ENCODE data around the gene STRIP2. TPM values are rescaled to one million over a fixed set of nuclear protein-coding genes. Genes with fewer than 3 reads are reported as not detected.
"Not testable (repeated sequence)": the region's sequence is repeated elsewhere in the genome, so short reads cannot be mapped to it uniquely, and the experiment has no call there.

STRIP2 gene
- total RNA-seq, 1 experiment from 2014 or later = 10.8 TPM

DNA sequence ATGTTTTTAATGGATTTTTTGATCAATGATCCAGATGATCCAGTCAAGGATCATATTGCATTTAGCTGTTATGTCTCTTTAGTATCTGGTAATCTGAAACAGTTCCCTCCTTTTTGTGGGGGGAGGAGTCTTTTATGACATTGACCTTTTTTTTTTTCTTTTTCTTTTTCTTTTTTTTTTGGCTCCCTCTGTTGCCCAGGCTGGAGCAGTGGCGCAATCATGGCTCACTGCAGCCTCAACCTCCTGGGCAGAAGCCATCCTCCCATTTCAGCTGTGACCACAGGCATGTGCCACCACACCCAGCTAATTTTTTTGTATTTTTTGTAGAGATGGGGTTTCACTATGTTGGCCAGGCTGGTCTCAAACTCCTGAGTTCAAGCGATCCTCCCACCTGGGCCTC lies 90.2 kb downstream of the STRIP2 start:
- DNase-seq (ENCODE audit: low read depth, low spot score) = peak; percentile 34
- H3K27ac ChIP-seq (ENCODE audit: low read depth, low read length); BruUV-seq (replicated peaks); H3K36me3 ChIP-seq (ENCODE audit: control insufficient read depth in 1 of 2, insufficient read depth in 2 of 2, low read length in 2 of 2); RAD21 ChIA-PET (ENCODE audit: low non-redundant PET in 1 of 2, low total read pairs in 2 of 2, uncharacterized antibody in 2 of 2, unreplicated experiment in 2 of 2); H3K4me3 ChIP-seq (replicated peaks in 1 of 2; ENCODE audit: low read depth in 1 of 2, low read length in 2 of 2); H3K9ac ChIP-seq (ENCODE audit: low read length); H3K9me3 ChIP-seq (ENCODE audit: control insufficient read depth in 1 of 2, insufficient read depth in 1 of 2, low read depth in 1 of 2, low read length in 2 of 2); H3K79me2 ChIP-seq (ENCODE audit: insufficient read depth, low read length); POLR2A ChIA-PET; H4K20me1 ChIP-seq (ENCODE audit: insufficient read depth); H3K9me2 ChIP-seq (ENCODE audit: insufficient read depth); H3K27me3 ChIP-seq (ENCODE audit: insufficient read depth, low read length): not testable (repeated sequence)
- H3K4me1 ChIP-seq (ENCODE audit: control insufficient read depth in 1 of 2, insufficient read depth in 2 of 2, low read length in 2 of 2) = peaks cover 6 to 16% of the 10 kb centered on the region in 2 experiments
- peak overlapping the region; percentile 94 for H2AFZ ChIP-seq (ENCODE audit: low read depth, low read length, poor library complexity, severe bottlenecking)
- CTCF ChIA-PET = interaction anchor here (0.6 kb wide), 1 partner anchor 182 kb away, joined by 4 read pairs; no protein-coding TSS in a partner anchor
- intact Hi-C loops (cut with micrococcal nuclease) = loop anchor here (5.0 kb wide), 1 partner anchor 83 kb away; no protein-coding TSS in a partner anchor
- H3K4me2 ChIP-seq (ENCODE audit: low read length) = peak overlapping the region; percentile 24
- ATAC-seq = peak; percentile 86
- TF ChIP-seq, protein P1, sequence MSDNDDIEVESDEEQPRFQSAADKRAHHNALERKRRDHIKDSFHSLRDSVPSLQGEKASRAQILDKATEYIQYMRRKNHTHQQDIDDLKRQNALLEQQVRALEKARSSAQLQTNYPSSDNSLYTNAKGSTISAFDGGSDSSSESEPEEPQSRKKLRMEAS (IDR thresholded peaks at IDR 0.05) = peak; percentile 31; the same call in 1 of the 2 replicates
- peak; percentile 23; the same call in 1 of the 2 replicates for TF ChIP-seq SP1 (IDR thresholded peaks at IDR 0.05; ENCODE audit: low read depth)
- TF ChIP-seq, protein P2, sequence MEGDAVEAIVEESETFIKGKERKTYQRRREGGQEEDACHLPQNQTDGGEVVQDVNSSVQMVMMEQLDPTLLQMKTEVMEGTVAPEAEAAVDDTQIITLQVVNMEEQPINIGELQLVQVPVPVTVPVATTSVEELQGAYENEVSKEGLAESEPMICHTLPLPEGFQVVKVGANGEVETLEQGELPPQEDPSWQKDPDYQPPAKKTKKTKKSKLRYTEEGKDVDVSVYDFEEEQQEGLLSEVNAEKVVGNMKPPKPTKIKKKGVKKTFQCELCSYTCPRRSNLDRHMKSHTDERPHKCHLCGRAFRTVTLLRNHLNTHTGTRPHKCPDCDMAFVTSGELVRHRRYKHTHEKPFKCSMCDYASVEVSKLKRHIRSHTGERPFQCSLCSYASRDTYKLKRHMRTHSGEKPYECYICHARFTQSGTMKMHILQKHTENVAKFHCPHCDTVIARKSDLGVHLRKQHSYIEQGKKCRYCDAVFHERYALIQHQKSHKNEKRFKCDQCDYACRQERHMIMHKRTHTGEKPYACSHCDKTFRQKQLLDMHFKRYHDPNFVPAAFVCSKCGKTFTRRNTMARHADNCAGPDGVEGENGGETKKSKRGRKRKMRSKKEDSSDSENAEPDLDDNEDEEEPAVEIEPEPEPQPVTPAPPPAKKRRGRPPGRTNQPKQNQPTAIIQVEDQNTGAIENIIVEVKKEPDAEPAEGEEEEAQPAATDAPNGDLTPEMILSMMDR (IDR thresholded peaks at IDR 0.05 in 2 of 3, conservative IDR thresholded peaks at IDR 0.05 in 1 of 3; ENCODE audit: borderline replicate concordance in 1 of 3, insufficient read depth in 1 of 3, low read depth in 2 of 3, low read length in 2 of 3) = peak in 1 of 3 experiments; percentile 9; a peak in 1 of 6 replicates
- TF ChIP-seq RAD21 (IDR thresholded peaks at IDR 0.05; ENCODE audit: low read depth) = peak; percentile 28; the same call in 1 of the 2 replicates
- peak; percentile 88 for TF ChIP-seq CEBPB (IDR thresholded peaks at IDR 0.05; ENCODE audit: low read depth)

DNA sequence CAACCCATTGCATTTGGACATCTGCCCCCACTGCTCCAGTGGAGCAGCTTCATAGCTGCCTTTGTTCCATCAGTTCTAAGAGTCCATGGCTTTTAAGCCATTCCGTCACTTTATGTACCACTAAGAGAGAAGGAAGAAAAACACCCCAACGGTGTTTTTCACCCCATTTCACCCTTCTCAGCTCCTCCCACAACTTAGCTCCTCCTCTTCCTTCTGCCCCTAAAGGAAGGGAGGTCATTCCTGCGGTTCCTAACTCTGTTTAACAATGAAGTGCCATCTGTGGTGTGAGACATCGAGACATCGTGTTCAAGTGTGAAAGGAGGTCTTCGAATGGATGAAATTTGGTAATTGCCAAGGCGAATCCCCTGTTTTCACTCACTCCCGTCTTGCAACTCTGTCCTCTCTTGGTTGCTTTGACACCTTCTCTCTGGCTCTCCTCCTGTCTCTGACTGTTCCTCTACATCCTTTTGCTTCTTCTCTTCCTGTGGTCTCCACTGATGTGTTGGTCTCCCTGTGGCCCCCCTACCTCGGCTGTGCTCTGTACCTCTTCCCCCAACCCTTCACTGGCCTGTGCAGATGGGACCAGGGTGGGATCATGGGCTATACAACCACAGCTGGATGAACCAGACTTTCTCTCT lies 91.1 kb downstream of the STRIP2 start:
- no peak for ATAC-seq
- no peak overlapping the region for H3K4me2 ChIP-seq (ENCODE audit: low read length)
- H3K27me3 ChIP-seq (ENCODE audit: insufficient read depth, low read length) = no peaks in the 10 kb centered on the region
- intact Hi-C loops (cut with micrococcal nuclease) = no loop called here
- no peak overlapping the region for H3K27ac ChIP-seq (ENCODE audit: low read depth, low read length)
- H3K9me2 ChIP-seq (ENCODE audit: insufficient read depth) = no peaks in the 10 kb centered on the region
- ChIA-PET POLR2A (no interaction called here), CTCF (no interaction called here), RAD21 (ENCODE audit: low non-redundant PET in 1 of 2, low total read pairs in 2 of 2, uncharacterized antibody in 2 of 2, unreplicated experiment in 2 of 2) (no interaction called here)
- no peaks in the 10 kb centered on the region for H3K9me3 ChIP-seq (ENCODE audit: control insufficient read depth in 1 of 2, insufficient read depth in 1 of 2, low read depth in 1 of 2, low read length in 2 of 2)
- H3K79me2 ChIP-seq (ENCODE audit: insufficient read depth, low read length) = no peaks in the 10 kb centered on the region
- H3K36me3 ChIP-seq (ENCODE audit: control insufficient read depth in 1 of 2, insufficient read depth in 2 of 2, low read length in 2 of 2) = no peaks in the 10 kb centered on the region
- H2AFZ ChIP-seq (ENCODE audit: low read depth, low read length, poor library complexity, severe bottlenecking) = peak overlapping the region; percentile 41
- no peak for TF ChIP-seq JUND (IDR thresholded peaks at IDR 0.05)
- TF ChIP-seq EZH2phosphoT487 (IDR thresholded peaks at IDR 0.05; ENCODE audit: borderline replicate concordance) = no peak
- no peak for TF ChIP-seq EZH2 (IDR thresholded peaks at IDR 0.05)
- TF ChIP-seq TCF7L2 (IDR thresholded peaks at IDR 0.05; ENCODE audit: borderline replicate concordance, extremely low read depth, insufficient read depth, insufficient read length) = no peak
- H3K4me1 ChIP-seq (ENCODE audit: control insufficient read depth in 1 of 2, insufficient read depth in 2 of 2, low read length in 2 of 2) = peaks cover 6 to 24% of the 10 kb centered on the region in 2 experiments
- no peaks in the 10 kb centered on the region for H4K20me1 ChIP-seq (ENCODE audit: insufficient read depth)
- H3K9ac ChIP-seq (ENCODE audit: low read length) = no peak overlapping the region
- no peak overlapping the region for H3K4me3 ChIP-seq (replicated peaks in 1 of 2; ENCODE audit: low read depth in 1 of 2, low read length in 2 of 2)
- no peak for DNase-seq (ENCODE audit: low read depth, low spot score)
- no TSS peak for BruUV-seq (replicated peaks)
